ENCODE results near the gene PKD2L1.
"Not testable (repeated sequence)": the region's sequence is repeated elsewhere in the genome, so short reads cannot be mapped to it uniquely, and the experiment has no call there.

Gene PKD2L1

DNA sequence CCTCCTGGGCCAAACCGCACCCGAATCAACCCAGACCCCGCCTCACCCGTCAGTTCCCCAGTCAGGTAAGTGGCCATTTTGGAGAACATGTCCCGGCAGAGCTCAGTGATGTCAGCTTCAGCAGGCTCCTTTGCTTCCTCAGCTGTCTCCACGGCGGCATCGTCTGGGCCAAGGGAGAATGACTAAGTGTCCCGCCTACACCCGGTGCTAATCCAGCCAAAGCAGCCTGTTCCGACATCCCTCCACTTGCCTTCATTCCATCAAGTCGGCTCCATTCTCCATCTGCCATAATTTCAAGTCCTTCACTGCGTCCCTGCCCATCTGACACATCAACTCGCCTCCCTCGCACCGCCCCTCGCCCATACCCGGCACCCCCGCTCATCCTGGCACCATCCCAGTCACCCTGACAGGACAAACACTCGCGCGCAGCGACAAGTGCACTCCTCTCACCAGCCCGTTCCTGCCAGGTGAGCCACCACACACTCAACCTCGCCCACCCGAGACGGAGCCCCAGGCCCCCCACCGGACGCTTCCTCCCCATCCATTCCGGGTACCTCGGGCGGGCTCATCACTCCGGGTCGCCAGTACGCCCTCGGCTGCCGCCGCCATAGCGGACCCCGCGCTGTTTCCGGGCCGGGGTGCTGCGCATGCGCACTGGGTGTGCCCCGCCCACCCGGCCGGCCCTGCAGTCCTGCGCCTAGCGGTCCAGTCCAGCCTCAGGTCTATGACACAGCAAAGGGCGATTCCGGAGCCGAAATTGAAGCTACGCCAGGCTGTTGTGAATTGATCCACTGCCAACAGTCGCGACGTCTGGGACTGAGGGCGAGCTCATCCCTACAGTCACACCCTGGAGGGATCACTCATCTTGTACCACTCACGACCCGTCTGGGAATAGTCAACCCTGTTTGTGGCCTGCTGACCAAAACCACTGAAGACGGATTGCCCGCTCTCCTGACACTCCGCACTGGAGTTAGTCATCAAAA is 43.7 kb downstream of the PKD2L1 start, which contains the start of gene BLOC1S2:
Gene BLOC1S2, minus strand, starts transcription at position 630 of the 983 bp plus-strand sequence. Its CDS starts 21 bp downstream, at position 609.
- peak; percentile 85 for DNase-seq (ENCODE audit: low spot score)

DNA sequence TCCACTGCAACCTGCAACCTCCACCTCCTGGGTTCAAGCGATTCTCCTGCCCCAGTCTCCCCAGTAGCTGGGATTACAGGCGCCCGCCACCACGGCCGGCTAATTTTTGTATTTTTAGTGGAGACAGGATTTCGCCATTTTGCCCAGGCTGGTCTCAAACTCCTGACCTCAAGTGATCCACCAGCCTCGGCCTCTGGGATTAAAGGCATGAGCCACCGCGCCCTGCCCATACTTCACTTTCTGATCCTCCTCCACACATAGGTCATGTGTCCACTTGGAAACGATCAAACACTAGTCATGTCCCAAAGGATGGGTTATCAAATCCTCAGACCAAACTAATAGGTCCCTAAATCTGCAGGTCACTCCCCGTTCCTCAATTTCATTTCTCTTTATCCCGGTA is 44.7 kb downstream of the PKD2L1 start:
- not testable (repeated sequence) for DNase-seq (ENCODE audit: low spot score)

DNA sequence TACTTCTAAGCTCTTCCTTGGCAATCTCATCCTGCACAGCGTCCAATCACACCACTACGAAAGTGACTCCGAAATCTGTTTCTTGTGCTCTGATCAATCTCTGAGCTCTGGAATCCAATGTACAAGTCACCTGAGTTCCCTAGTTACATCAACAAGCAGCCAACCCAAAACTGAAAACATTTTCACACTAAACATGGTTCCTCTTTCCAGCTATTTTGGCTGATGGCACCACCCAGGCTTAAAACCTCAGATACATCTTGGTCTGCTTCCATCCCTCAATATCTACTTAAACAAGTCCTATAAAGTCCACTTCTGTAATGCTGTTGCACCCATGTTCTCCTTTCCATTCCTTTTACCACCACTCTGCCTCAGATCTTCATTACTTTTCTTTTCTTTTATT is 47.1 kb downstream of the PKD2L1 start:
- DNase-seq (ENCODE audit: low spot score) = no peak

DNA sequence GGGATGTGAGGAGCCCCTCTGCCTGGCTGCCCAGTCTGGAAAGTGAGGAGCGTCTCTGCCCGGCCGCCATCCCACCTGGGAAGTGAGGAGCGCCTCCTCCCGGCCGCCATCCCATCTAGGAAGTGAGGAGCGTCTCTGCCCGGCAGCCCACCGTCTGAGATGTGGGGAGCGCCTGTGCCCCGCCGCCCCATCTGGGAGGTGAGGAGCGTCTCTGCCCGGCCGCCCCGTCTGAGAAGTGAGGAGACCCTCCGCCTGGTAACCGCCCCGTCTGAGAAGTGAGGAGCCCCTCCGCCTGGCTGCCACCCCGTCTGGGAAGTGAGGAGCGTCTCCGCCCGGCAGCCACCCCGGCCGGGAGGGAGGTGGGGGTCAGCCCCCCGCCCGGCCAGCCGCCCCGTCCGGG is 53.1 kb downstream of the PKD2L1 start:
- DNase-seq (ENCODE audit: low spot score) = not testable (repeated sequence)

DNA sequence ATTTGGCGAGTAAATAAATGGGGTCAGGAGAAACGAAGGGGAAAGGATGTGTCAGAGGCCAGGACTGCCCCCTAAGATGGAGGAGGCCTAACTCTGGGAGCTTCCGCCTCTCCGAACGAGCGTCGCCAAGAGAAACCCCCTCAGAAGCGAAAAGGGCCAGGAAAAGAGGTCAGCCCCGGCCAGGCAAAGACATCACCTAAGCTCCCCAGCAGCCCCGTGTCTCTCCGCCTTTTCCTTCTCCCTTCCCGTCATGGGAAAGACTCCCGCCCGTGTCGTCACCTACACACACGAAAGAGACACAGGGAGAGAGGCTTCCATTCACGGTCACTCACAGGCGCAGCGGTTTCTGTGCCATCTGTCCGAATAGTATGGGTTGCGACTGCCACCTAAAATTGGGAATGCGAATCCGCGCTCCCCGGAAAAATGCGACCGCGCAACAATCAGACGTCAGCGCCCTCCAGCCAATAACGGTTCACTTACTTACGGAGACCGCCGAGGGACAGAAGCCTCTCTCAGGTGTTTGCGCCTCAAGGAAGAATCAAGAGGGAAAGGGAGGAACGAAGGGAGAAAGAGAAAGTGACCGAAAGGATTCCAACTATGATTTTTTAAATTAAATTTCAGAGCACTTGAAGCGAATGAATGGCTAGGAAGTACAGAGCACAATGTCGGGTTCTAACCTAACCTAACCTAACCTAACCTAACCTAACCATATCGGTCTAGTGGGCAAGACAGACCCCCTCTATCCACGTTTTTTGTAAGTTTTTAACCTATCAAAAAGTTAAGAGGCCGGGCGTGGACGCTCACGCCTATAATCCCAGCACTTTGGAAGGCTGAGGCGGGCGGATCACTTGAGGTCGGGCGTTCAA is 62.6 kb downstream of the PKD2L1 start, which contains the start of gene CWF19L1:
Gene CWF19L1, minus strand, starts transcription at position 400 of the 866 bp plus-strand sequence. Its CDS starts 45 bp downstream, at position 355.
- DNase-seq (ENCODE audit: low spot score) = peak; percentile 78

DNA sequence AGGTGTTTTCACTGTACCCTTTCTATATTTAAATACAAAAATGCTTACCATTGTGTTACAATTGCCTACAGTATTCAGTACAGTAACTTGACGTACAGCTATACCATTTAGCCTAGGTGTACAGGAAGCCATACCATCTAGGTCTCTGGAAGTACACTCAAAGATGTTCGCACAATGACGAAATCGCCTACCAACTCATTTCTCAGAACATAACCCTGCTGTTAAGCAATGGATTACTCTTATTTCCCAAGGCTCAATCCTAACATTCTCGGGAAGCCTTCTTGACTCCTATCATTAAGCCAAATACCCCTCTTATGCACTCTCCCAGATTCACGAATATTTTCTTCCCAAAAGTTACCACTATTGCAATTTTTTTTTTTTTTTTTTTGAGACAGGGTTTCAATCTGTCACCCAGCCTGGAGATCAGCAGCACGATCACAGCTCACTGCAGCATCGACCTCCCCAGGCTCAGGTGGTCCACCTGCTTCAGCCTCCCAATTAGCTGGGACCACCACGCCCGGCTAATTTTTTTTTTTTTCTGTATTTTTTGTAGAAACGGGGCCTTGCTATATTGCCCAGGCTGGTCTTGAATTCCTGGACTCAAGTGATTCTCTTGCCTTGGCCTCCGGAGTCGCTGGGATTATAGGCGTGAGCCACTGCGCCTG is 64.1 kb downstream of the PKD2L1 start:
- no peak for DNase-seq (ENCODE audit: low spot score)

DNA sequence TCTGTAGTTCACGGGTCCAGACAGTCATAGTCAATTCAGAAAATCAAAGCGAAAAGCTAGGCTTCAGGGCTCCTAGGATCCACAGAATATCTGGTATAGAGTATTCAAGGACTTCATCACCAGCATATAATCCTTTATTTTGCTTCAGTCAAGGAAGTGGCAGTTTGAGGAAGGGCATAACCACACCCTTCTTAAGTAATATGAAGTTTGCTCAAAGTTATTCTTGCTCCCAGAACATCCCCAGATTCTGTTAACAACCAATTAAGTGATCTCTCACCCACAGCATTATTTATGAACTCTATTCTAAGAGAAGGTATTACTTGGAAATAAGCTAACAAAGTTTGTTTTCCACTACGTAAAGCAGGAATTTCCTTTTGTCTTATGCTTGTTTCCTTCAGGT is 75.8 kb downstream of the PKD2L1 start:
- DNase-seq (ENCODE audit: low spot score) = no peak

DNA sequence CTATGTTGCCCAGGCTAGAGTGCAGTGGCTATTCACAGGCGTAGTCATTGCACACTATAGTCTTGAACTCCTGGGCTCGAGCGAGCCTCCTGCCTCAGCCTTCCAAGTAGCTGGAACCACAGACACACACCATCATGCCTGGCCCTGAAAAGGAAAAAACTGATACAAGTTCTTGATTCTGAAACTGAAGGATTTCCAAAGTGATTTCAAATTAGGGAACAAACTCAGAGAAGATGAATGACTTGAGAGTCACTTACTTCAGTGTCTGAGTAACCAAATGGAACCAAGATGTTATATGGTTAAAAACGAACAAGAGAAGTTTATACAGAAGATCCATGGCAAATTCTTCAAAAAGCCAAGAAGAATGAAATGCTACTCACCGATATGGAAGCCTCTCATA is 77.0 kb downstream of the PKD2L1 start:
- DNase-seq (ENCODE audit: low spot score) = no peak

DNA sequence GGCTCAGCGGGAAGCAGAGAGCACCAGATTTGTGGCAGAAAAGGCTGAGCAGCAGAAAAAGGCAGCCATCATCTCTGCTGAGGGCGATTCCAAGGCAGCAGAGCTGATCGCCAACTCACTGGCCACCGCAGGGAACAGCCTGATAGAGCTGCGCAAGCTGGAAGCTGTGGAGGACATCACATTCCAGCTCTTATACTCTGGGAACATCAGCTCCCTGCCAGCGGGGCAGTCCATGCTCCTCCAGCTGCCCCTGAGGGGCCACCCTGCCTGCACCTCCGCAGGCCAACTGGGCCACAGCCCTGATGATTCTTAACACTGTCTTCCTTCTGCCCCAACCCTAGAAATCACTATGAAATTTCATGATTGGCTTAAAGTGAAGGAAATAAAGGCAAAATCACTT is 81.2 kb downstream of the PKD2L1 start:
- no peak for DNase-seq (ENCODE audit: low spot score)

DNA sequence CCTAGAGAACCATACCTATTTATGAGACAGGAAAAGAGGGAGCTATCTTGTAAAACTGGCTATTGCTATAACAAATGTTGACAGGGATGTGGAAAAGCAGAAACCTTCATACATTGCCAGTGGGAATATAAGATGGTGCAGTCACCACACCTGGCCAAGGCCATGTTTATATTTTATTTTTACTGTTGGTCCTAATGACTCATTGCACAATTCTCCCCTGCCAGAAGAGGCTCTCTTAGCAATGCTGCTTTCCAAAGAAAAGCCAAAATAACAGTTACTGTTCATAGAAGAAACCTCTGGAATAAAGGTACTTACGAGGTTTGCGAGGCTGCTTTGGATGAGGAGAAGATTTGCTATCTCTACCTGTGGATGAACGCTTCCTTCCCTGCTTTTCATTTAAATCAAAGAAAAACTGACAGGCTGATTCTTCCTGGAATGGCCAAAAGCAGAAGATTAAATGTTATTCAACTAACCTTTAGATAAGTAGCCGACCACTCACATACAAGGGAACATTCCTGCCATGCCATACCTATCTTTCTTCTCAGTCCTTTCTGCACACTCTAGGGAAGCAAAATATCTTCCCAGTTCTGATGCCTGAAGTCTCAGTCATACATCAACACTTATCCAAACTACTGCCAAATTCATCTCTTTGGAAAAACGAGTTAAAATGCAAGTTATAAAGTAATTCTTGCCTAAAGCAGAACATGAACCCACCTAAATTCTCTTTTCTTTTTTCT is 84.4 kb downstream of the PKD2L1 start:
- DNase-seq (ENCODE audit: low spot score) = no peak

DNA sequence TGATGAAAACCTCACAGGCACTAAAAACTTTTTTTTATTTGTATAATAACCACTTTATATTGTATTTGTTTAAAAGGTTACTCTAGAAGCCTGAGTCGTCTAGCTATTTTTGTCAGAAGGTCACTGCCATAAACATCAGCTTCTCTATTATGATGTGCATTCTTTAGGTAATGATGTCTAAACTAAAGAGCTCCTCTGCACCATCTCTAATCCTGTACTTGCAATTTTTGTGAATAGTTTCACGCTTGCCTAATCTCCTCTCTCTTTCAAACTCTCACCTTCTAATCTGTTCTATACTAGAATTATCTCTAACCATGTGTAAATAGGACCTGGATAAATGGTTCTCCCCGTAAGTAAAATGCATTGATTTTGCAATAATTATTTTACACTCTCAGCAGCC is 90.2 kb downstream of the PKD2L1 start:
- no peak for DNase-seq (ENCODE audit: low spot score)

DNA sequence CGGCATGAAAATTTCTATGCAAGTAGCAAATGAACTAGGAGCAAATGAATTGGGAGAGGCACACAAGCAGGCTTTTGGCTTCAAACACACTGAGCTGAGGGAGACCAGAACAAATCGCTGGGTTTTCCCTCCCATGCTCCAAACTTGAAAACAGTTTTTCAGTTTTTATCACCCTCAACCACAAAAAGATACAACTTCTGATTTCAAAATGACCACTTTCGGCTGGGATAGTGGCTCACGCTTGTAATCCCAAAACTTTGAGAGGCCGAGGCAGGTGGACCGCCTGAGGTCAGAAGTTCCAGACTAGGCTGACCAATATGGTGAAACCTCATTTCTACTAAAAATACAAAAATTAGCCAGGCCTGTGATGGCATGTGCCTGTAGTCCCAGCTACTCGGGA is 91.6 kb downstream of the PKD2L1 start:
- DNase-seq (ENCODE audit: low spot score) = no peak

Data from CD4-positive, alpha-beta T cell treated with Interleukin-15 for 4 hours (primary cell).